UCSD-AML1 (cell line): ENCODE data around the gene HOOK2.

Source experiments
- DNase-seq: peaks from one replicate; lab custom pipeline; 2025; ENCODE audit not compliant: unreplicated experiment; lab: John Stamatoyannopoulos, UW

The HOOK2 gene

DNA sequence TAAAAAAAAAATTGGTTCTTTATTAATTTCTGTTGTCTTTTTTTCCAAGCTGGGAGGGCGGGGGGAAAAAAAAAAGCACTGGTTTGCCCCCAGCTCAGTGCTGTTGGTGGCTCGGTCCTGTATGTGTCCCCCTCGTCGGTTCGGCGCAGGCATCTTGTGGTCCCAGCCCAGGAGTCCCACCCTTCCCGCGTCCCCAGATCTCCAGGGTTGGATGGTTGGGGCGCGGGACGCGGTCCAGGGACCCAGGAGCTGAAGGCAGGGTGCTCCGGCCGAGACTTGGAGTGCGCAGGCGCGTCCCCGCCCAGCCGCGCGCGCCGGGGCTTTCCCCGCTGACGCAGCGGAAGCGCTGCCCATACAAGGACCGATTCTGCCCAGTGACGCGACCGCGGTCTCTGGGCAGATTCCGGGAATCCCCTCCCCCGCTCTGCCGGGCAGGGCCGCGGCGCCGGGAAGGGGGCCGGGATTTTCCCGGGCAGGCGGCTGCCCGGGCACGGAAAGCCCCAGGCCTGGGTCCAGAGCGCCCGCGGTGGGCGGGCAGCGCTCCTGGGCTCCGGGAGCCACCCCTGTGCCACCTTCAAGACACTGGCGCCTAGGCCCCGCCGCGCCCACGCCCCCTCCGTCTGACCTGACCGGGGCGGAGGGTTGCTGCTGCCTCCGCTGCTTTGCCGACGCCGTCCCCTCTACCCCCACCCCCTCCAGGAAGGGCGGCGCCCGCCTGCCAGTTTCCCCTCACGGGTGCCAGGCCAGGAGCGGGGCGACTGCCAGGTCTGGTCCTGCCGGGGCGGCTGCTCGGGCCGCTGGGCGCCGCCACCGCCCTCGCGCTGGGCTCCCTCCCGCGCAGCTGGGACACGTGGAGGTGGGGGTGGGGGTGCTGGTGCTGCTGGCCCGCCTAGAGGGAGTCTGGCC, 18.2 kb upstream of the HOOK2 start:
- peak; percentile 95 for DNase-seq

DNA sequence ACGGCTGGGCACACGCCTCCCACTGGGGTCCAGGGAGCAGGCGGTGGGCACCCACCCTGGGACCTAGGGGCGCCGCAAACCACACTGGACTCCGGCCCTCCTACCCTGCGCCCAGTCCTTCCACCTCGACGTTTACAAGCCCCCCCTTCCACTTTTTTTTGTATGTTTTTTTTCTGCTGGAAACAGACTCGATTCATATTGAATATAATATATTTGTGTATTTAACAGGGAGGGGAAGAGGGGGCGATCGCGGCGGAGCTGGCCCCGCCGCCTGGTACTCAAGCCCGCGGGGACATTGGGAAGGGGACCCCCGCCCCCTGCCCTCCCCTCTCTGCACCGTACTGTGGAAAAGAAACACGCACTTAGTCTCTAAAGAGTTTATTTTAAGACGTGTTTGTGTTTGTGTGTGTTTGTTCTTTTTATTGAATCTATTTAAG, 17.5 kb upstream of the HOOK2 start:
- DNase-seq, result no peak

DNA sequence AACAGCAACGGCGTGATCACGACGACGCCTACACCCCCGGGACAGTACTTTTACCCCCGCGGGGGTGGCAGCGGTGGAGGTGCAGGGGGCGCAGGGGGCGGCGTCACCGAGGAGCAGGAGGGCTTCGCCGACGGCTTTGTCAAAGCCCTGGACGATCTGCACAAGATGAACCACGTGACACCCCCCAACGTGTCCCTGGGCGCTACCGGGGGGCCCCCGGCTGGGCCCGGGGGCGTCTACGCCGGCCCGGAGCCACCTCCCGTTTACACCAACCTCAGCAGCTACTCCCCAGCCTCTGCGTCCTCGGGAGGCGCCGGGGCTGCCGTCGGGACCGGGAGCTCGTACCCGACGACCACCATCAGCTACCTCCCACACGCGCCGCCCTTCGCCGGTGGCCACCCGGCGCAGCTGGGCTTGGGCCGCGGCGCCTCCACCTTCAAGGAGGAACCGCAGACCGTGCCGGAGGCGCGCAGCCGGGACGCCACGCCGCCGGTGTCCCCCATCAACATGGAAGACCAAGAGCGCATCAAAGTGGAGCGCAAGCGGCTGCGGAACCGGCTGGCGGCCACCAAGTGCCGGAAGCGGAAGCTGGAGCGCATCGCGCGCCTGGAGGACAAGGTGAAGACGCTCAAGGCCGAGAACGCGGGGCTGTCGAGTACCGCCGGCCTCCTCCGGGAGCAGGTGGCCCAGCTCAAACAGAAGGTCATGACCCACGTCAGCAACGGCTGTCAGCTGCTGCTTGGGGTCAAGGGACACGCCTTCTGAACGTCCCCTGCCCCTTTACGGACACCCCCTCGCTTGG, 16.9 kb upstream of the HOOK2 start:
- DNase-seq, result peak; percentile 79

DNA sequence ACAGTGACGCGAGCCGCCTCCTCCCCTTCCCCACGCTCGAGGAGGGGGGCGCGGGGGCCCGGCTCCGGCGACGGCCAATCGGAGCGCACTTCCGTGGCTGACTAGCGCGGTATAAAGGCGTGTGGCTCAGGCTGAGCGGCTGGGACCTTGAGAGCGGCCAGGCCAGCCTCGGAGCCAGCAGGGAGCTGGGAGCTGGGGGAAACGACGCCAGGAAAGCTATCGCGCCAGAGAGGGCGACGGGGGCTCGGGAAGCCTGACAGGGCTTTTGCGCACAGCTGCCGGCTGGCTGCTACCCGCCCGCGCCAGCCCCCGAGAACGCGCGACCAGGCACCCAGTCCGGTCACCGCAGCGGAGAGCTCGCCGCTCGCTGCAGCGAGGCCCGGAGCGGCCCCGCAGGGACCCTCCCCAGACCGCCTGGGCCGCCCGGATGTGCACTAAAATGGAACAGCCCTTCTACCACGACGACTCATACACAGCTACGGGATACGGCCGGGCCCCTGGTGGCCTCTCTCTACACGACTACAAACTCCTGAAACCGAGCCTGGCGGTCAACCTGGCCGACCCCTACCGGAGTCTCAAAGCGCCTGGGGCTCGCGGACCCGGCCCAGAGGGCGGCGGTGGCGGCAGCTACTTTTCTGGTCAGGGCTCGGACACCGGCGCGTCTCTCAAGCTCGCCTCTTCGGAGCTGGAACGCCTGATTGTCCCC, 16.1 kb upstream of the HOOK2 start, which contains the start of gene JUNB:
TSS of gene JUNB (plus strand) at position 142 of the 706 bp plus-strand sequence. CDS start at position 428, 286 bp downstream.
- DNase-seq, result peak; percentile 97

GRCh38 chr19:12790628-12791344, 15.4 kb upstream of the HOOK2 start:
- no peak for DNase-seq

GRCh38 chr19:12789904-12790619, 14.7 kb upstream of the HOOK2 start:
- DNase-seq, result peak; percentile 96

DNA sequence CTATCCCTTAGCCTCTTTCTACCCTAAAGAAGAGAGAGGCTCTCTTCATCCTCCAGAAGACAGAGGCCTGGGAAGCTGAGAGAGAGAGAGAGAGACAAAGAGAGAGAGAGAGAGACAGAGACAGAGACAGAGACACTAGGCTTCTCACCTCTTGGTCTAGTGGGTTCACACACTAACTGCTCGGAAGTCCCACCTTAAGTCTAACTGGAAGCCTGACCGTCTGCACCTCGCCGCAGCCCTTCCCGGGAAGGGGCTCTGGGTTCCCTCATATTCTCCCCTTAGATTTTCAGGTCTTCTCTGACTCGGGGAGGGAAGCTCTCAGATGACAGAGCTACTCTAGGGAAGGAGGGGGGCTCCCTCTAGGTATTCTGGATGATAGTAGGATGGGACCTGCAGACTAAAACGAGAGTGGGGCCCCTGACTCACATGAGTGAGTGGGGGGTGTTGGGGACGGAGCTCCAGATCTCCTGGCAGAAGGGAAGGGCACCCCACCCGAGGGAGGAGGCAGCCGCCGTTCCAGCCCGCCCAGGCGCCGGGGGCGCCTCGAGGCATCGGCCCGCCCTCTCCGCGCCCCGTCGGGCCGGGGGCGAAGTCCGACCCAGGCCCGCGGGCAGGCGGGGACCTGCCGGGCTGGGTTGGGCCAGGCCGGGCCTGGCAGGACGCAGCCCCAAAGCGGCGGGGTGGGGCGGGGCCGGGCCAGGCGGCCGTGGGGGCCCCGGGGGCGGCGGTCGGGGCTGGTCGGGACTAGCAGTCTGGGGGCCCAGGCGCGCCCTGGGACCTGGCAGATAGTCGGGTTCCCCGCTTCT, 13.9 kb upstream of the HOOK2 start:
- DNase-seq, result no peak

DNA sequence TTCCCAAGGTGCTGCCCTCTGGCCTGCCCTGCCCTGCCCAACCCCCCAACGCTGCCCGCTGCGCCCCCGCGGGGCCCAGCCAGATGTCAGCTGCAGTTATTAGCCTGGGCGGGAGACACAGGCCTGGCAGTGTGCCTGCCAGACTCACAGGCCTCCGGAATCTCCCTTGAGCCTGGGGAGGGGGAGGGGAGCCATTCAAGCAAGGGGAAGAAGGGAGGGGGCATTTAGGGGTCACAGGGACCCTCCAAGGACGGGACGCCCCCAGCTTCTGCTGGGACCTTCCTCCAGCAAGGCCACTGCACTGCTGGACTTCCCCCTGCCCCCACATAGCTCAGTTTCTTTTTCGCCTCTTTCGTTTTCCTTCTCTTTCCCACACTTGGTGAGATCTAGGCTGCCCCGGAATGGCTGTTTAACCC, 13.3 kb upstream of the HOOK2 start:
- DNase-seq, result peak; percentile 72

DNA sequence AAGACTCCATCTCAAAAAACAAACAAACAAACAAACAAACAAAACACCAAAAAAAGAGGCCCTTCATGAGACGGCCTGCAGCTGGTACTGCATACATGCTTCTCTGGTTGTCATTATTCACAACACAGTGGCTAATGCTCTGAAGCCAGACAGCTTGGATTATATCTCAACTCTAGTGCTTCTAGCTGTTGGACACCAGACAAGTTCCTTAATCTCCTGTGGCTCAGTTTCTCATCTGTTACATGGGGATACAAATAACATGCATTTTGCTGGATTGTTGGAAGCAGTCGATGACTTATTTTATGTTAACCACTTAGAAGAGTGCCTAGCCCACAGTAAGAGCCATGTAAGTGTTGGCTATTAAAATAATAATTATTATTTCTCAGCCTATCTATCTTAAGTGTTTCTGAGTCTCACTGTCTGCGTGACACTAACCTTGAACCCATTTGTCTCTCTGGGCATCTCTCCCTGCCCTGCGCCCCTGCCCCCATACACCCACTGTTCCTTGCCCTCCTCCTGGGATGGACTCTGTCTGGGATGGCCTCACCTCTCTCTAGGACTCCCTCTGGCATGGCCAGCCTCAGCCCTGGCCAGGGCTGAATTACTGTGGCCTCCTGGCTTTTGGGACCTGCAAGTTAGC, 12.8 kb upstream of the HOOK2 start:
- no peak for DNase-seq

- DNase-seq, result no peak
Measured at GRCh38 chr19:12787458-12787857, 12.1 kb upstream of the HOOK2 start.

- DNase-seq, result no peak
Measured at GRCh38 chr19:12786952-12787351, 11.6 kb upstream of the HOOK2 start.

DNA sequence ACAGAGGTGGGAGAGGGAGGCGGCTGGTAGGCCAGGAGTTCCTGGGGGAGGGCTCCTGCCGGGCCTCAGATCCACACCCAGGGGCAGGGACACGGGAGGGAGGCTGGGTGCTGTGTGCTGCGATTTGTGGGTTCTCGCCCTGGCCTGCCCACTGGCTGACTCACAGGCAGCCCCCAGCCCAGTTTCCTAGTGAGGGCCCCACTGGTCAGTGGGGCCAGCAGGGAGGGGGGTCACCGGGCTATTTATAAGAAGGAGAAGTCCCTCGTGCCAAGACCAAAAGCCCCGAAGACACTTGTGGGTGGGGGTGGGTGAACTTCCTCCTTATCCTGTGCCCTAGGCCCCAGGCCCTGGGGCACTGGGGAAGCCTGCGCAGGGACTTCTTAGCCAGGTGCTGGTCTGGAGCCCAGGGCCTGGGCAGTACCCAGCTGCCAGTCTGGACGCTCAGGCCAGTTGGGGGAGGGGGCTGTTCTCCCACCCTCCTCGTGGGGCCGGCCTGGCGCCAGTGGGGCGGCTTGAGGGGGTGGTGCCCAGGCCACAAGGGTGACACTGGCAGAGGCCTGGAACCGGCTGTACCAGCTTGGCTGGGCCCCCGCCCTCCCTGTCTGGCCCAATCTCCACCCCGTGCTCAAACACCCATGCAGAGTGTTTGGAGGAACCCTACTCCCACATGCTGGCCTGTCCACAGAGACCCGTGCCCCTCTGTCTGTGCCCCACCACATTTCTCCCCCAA, 11.0 kb upstream of the HOOK2 start:
- DNase-seq, result peak; percentile 76

DNA sequence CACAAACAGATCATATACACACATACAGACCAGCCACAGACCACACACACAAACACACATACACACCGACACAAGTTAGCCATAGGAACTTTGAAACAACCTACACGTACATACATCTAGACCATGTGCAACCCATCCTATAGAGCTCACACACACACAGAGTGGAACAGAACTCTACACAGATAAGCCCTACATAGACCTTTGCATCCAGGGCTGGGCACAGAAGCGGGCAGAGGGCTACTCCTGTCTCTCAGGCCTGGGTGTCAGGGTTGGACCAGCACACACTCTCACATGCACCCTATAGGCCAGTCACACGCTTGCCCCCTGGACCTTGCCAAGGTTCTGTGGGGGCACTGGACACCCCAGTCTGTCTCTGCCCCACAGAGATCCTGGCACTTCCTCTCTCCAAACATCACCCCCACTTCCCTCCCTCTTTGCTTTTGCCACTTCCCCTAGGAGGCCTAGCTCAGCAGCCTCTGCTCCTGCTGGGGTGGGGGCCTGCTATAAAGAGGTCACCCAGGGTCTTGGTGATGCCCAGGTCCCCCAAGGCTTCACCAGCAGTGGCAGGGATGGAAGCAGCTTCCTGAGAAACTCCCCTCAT, 10.2 kb upstream of the HOOK2 start:
- peak; percentile 74 for DNase-seq

GRCh38 chr19:12784871-12785430, 9.6 kb upstream of the HOOK2 start:
- DNase-seq, result no peak

DNA sequence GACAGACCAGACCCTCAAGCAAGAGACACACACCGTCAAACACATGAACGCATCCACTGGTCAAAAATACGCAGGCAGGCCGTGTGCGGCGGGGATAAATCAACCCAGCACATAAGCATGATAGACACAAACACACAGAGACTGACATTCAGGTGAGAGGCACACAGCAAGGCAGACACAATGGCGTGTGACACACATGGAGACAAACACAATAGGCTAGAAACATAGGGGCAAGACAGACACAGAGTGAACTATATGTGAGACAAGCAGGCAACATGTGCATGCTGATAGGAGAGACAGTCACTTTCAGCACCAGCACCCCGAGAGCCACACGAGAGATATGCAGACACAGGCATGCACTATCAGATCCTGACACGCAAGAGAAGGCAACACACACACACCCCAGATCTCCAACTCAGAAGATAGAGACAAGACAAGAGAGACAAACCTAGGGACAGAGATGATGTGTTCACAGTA, 9.1 kb upstream of the HOOK2 start:
- no peak for DNase-seq

GRCh38 chr19:12783849-12784393, 8.6 kb upstream of the HOOK2 start:
- DNase-seq, result no peak
